ENCODE data around the gene IFI27L1. TPM values are rescaled to one million over a fixed set of nuclear protein-coding genes. Genes with fewer than 3 reads are reported as not detected.

IFI27L1 gene
- total and polyA plus RNA-seq, 2 donors (not counting 1 experiment from before 2014, with no cell fraction given) = 6.5 to 6.7 TPM

GRCh38 chr14:94126800-94127199, 45.7 kb downstream of the IFI27L1 start:
- H3K4me1 ChIP-seq (ENCODE audit: control insufficient read depth in 2 of 2, insufficient read depth in 2 of 2, low read length in 2 of 2) = peaks cover 12 to 18% of the 10 kb centered on the region in 2 donors
- intact Hi-C loops (cut with micrococcal nuclease) = no loop called here
- no peak overlapping the region for H3K4me2 ChIP-seq (replicated peaks; ENCODE audit: low read depth, low read length, poor library complexity, severe bottlenecking)
- no peak for ATAC-seq (ENCODE audit: low read depth)
- H3K27me3 ChIP-seq (replicated peaks in 1 of 4; ENCODE audit: control extremely low read depth in 1 of 4, control insufficient read depth in 3 of 4, insufficient read depth in 4 of 4, low read length in 3 of 4) = peaks cover 0 to 2% (median 0%) of the 10 kb centered on the region in 4 experiments
- Mint-ChIP-seq H3K4me1 (peaks cover 14% of the 10 kb centered on the region), H3K27me3 (peaks cover 2% of the 10 kb centered on the region), H3K4me3 (no peak overlapping the region), H3K9me3 (ENCODE audit: insufficient read depth) (no peaks in the 10 kb centered on the region), H3K27ac (no peak overlapping the region)
- no peaks in the 10 kb centered on the region for H4K20me1 ChIP-seq (ENCODE audit: control insufficient read depth, insufficient read depth, low read length, poor library complexity, severe bottlenecking)
- 100% methylated on average over 3 of the region's 5 CpGs for WGBS (ENCODE audit: insufficient coverage)
- TF ChIP-seq, protein P1, sequence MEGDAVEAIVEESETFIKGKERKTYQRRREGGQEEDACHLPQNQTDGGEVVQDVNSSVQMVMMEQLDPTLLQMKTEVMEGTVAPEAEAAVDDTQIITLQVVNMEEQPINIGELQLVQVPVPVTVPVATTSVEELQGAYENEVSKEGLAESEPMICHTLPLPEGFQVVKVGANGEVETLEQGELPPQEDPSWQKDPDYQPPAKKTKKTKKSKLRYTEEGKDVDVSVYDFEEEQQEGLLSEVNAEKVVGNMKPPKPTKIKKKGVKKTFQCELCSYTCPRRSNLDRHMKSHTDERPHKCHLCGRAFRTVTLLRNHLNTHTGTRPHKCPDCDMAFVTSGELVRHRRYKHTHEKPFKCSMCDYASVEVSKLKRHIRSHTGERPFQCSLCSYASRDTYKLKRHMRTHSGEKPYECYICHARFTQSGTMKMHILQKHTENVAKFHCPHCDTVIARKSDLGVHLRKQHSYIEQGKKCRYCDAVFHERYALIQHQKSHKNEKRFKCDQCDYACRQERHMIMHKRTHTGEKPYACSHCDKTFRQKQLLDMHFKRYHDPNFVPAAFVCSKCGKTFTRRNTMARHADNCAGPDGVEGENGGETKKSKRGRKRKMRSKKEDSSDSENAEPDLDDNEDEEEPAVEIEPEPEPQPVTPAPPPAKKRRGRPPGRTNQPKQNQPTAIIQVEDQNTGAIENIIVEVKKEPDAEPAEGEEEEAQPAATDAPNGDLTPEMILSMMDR (IDR thresholded peaks at IDR 0.05) = no peak
- TF ChIP-seq EZH2 (IDR thresholded peaks at IDR 0.05; ENCODE audit: borderline replicate concordance, insufficient read depth, low read depth, low read length, poor library complexity, severe bottlenecking) = no peak
- H3K9me3 ChIP-seq (ENCODE audit: control extremely low read depth in 1 of 3, control insufficient read depth in 2 of 3, insufficient read depth in 1 of 3, low read length in 2 of 3) = peaks cover 0 to 6% (median 0%) of the 10 kb centered on the region in 3 donors
- peaks cover 0 to 3% of the 10 kb centered on the region in 2 experiments for H3K36me3 ChIP-seq (replicated peaks in 1 of 2; ENCODE audit: control extremely low read depth in 1 of 2, control insufficient read depth in 1 of 2, extremely low read depth in 1 of 2, insufficient read depth in 2 of 2, low read length in 1 of 2)
- POLR2A ChIA-PET = no interaction called here
- no peak for DNase-seq
- H3K9ac ChIP-seq (ENCODE audit: low read length) = no peak overlapping the region
- H3K79me2 ChIP-seq (ENCODE audit: control insufficient read depth, insufficient read depth, low read length) = no peaks in the 10 kb centered on the region
- CTCF ChIA-PET = interaction anchor here (2.2 kb wide), 1 partner anchor 10 kb away, joined by 10 read pairs; no protein-coding TSS in a partner anchor
- H3K27ac ChIP-seq (ENCODE audit: low read length in 2 of 2) = no peak overlapping the region
- no peak overlapping the region for H2AFZ ChIP-seq (ENCODE audit: insufficient read depth, low read depth, low read length, poor library complexity, severe bottlenecking)
- H3K4me3 ChIP-seq (ENCODE audit: control extremely low read depth in 1 of 5, extremely low read depth in 1 of 5, insufficient read depth in 1 of 5, low read depth in 2 of 5, low read length in 4 of 5) = no peak overlapping the region

- Histone ChIP-seq H3K27me3 (replicated peaks in 1 of 4; ENCODE audit: control extremely low read depth in 1 of 4, control insufficient read depth in 3 of 4, insufficient read depth in 4 of 4, low read length in 3 of 4) (peaks cover 0 to 4% (median 0%) of the 10 kb centered on the region in 4 experiments), H3K9me3 (ENCODE audit: control extremely low read depth in 1 of 3, control insufficient read depth in 2 of 3, insufficient read depth in 1 of 3, low read length in 2 of 3) (peaks cover 0 to 4% (median 0%) of the 10 kb centered on the region in 3 donors), H4K20me1 (ENCODE audit: control insufficient read depth, insufficient read depth, low read length, poor library complexity, severe bottlenecking) (no peaks in the 10 kb centered on the region), H3K36me3 (replicated peaks in 1 of 2; ENCODE audit: control extremely low read depth in 1 of 2, control insufficient read depth in 1 of 2, extremely low read depth in 1 of 2, insufficient read depth in 2 of 2, low read length in 1 of 2) (peaks cover 0 to 3% of the 10 kb centered on the region in 2 experiments), H2AFZ (ENCODE audit: insufficient read depth, low read depth, low read length, poor library complexity, severe bottlenecking) (no peak overlapping the region), H3K27ac (ENCODE audit: low read length in 2 of 2) (no peak overlapping the region), H3K9ac (ENCODE audit: low read length) (no peak overlapping the region), H3K79me2 (ENCODE audit: control insufficient read depth, insufficient read depth, low read length) (no peaks in the 10 kb centered on the region), H3K4me1 (ENCODE audit: control insufficient read depth in 2 of 2, insufficient read depth in 2 of 2, low read length in 2 of 2) (peaks cover 12 to 18% of the 10 kb centered on the region in 2 donors), H3K4me3 (ENCODE audit: control extremely low read depth in 1 of 5, extremely low read depth in 1 of 5, insufficient read depth in 1 of 5, low read depth in 2 of 5, low read length in 4 of 5) (no peak overlapping the region), H3K4me2 (replicated peaks; ENCODE audit: low read depth, low read length, poor library complexity, severe bottlenecking) (no peak overlapping the region)
- POLR2A ChIA-PET = no interaction called here
- ATAC-seq (ENCODE audit: low read depth) (no peak), DNase-seq (no peak)
- H3K9me3 Mint-ChIP-seq (ENCODE audit: insufficient read depth) = no peaks in the 10 kb centered on the region
- H3K4me3 Mint-ChIP-seq = peak overlapping the region; percentile 13
- peaks cover 14% of the 10 kb centered on the region for H3K4me1 Mint-ChIP-seq
- CTCF ChIA-PET = interaction anchor here (0.9 to 2.8 kb wide), 4 partner anchors 9 to 92 kb away, joined by 3 to 19 read pairs (median 6); partner anchors contain the start of genes DDX24 and IFI27L1
- H3K27ac Mint-ChIP-seq = no peak overlapping the region
- peaks cover 4% of the 10 kb centered on the region for H3K27me3 Mint-ChIP-seq
- intact Hi-C loops (cut with micrococcal nuclease) = no loop called here
- WGBS (ENCODE audit: insufficient coverage) = 100% methylated on average over 2 of the region's 6 CpGs
- TF ChIP-seq EZH2 (IDR thresholded peaks at IDR 0.05; ENCODE audit: borderline replicate concordance, insufficient read depth, low read depth, low read length, poor library complexity, severe bottlenecking) = no peak
- TF ChIP-seq, protein P1 (IDR thresholded peaks at IDR 0.05) = no peak
Measured at GRCh38 chr14:94127330-94127729, 46.2 kb downstream of the IFI27L1 start.

Data from B cell (primary cell).